ENCODE measurements around the gene NEDD4L. TPM values are rescaled to one million over a fixed set of nuclear protein-coding genes. Genes with fewer than 3 reads are reported as not detected.

The NEDD4L gene
- polyA plus RNA-seq, 1 donor = 140 TPM

GRCh38 chr18:58288921-58289797 lies 245.1 kb downstream of the NEDD4L start:
- DNase-seq = no peak

- no peak for DNase-seq
Measured at GRCh38 chr18:58290116-58290695, 246.2 kb downstream of the NEDD4L start.

GRCh38 chr18:58291131-58291530 lies 247.1 kb downstream of the NEDD4L start:
- DNase-seq = no peak

GRCh38 chr18:58292638-58293037 lies 248.6 kb downstream of the NEDD4L start:
- no peak for DNase-seq

GRCh38 chr18:58297198-58297597 lies 253.2 kb downstream of the NEDD4L start:
- no peak for DNase-seq

- DNase-seq = no peak
Measured at GRCh38 chr18:58298251-58299134, 254.5 kb downstream of the NEDD4L start.

GRCh38 chr18:58299135-58299473 lies 255.1 kb downstream of the NEDD4L start:
- DNase-seq = no peak

- DNase-seq = no peak
Measured at GRCh38 chr18:58299936-58300335, 255.9 kb downstream of the NEDD4L start.

GRCh38 chr18:58300867-58301266 lies 256.8 kb downstream of the NEDD4L start:
- DNase-seq = no peak

GRCh38 chr18:58302811-58303210 lies 258.8 kb downstream of the NEDD4L start:
- DNase-seq = no peak

GRCh38 chr18:58303363-58303762 lies 259.3 kb downstream of the NEDD4L start:
- DNase-seq = no peak

GRCh38 chr18:58305792-58306191 lies 261.8 kb downstream of the NEDD4L start:
- DNase-seq = no peak

GRCh38 chr18:58307441-58307840 lies 263.4 kb downstream of the NEDD4L start:
- DNase-seq = no peak

GRCh38 chr18:58308463-58308862 lies 264.4 kb downstream of the NEDD4L start:
- no peak for DNase-seq

GRCh38 chr18:58309099-58309498 lies 265.1 kb downstream of the NEDD4L start:
- DNase-seq = no peak

GRCh38 chr18:58309610-58310239 lies 265.7 kb downstream of the NEDD4L start:
- DNase-seq = no peak

- DNase-seq = no peak
Measured at GRCh38 chr18:58310517-58310916, 266.5 kb downstream of the NEDD4L start.

GRCh38 chr18:58311390-58311789 lies 267.4 kb downstream of the NEDD4L start:
- no peak for DNase-seq

- DNase-seq = no peak
Measured at GRCh38 chr18:58313491-58314032, 269.5 kb downstream of the NEDD4L start.

GRCh38 chr18:58314284-58314683 lies 270.3 kb downstream of the NEDD4L start:
- DNase-seq = no peak

- no peak for DNase-seq
Measured at GRCh38 chr18:58315041-58315440, 271.0 kb downstream of the NEDD4L start.

- DNase-seq = no peak
Measured at GRCh38 chr18:58315739-58316215, 271.8 kb downstream of the NEDD4L start.

Data from left kidney (tissue), 2 donors.